Measurements from ENCODE around the gene DEPDC7.

Gene DEPDC7

DNA sequence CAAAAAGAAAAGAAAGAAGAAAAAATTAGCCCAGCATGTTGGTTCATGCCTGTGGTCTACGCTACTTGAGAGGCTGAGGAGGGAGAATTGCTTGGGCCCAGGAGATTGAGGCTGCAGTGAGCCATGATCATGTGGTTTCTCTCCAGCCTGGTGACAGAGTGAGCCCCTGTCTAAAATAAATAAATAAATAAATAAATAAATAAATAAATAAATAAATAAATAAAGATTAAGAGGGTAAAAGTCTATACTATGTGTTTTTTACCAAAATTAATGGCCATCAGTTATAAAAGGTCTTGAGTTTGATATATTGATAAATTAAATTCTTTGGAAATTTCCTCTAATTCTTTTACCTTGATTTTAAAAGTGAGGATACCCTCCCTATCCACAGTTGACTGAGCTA is 25.2 kb upstream of the DEPDC7 start:
- Histone ChIP-seq H2BK5ac (ENCODE audit: low read length) (no peak overlapping the region), H2AFZ (ENCODE audit: low read length) (no peak overlapping the region), H3K79me1 (ENCODE audit: low read depth, low read length) (no peaks in the 10 kb centered on the region), H3K36me3 (replicated peaks in 1 of 2; ENCODE audit: control insufficient read depth in 2 of 2, insufficient read depth in 2 of 2, low read length in 2 of 2) (no peaks in the 10 kb centered on the region), H2BK12ac (ENCODE audit: low read length) (no peak overlapping the region), H3K4ac (ENCODE audit: low read length) (no peak overlapping the region), H4K91ac (ENCODE audit: low read depth, low read length, poor library complexity) (no peak overlapping the region), H3K9ac (ENCODE audit: low read depth, low read length, poor library complexity) (no peak overlapping the region), H3K27me3 (ENCODE audit: control insufficient read depth in 3 of 3, insufficient read depth in 3 of 3, low read depth in 1 of 3, low read length in 3 of 3) (no peaks in the 10 kb centered on the region), H3K4me3 (ENCODE audit: low read length in 2 of 2) (no peak overlapping the region), H3K4me2 (ENCODE audit: insufficient read depth, low read length, poor library complexity, severe bottlenecking) (no peak overlapping the region), H3K4me1 (ENCODE audit: control insufficient read depth in 2 of 2, insufficient read depth in 1 of 2, low read depth in 1 of 2, low read length in 2 of 2) (no peaks in the 10 kb centered on the region), H4K8ac (ENCODE audit: low read depth, low read length) (no peak overlapping the region), H3K23ac (ENCODE audit: low read depth, low read length, poor library complexity) (no peak overlapping the region), H3K9me3 (replicated peaks in 1 of 2; ENCODE audit: control insufficient read depth in 2 of 2, insufficient read depth in 1 of 2, low read depth in 1 of 2, low read length in 2 of 2) (peaks cover 0 to 5% of the 10 kb centered on the region in 2 donors), H3K14ac (ENCODE audit: low read length) (no peak overlapping the region), H3K27ac (replicated peaks; ENCODE audit: low read length) (no peak overlapping the region), H3K18ac (ENCODE audit: low read length) (no peak overlapping the region), H2BK120ac (ENCODE audit: low read depth, low read length) (no peak overlapping the region), H2BK15ac (ENCODE audit: low read length) (no peak overlapping the region), H2AK5ac (ENCODE audit: low read depth, low read length) (no peak overlapping the region)
- no peak for DNase-seq (ENCODE audit: low spot score)
- WGBS, 2 donors (ENCODE audit: extremely low coverage in 2 of 2, insufficient read length in 2 of 2, insufficient replicate concordance in 1 of 2) = no CpG with 5 or more reads among the region's 1 CpG

DNA sequence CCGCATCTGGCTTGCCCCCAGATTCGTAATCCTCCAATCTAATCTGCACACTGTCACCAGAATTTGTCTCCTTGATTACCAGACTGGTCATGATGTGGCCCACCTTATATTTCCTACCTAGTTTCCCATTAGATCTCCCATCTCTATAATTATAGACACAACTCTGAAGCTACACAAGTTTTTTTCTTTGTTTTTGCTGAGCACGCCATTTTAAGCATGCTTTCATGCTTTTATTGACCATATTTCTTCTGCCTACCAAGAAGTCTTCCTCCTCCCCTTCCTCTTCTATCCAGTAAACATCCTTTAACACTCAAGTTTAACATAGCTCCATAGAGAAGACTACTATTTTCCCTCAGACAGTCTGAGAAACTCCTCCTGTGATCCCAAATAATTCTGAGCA is 24.3 kb upstream of the DEPDC7 start:
- Histone ChIP-seq H4K8ac (ENCODE audit: low read depth, low read length) (no peak overlapping the region), H2BK120ac (ENCODE audit: low read depth, low read length) (no peak overlapping the region), H3K4me2 (ENCODE audit: insufficient read depth, low read length, poor library complexity, severe bottlenecking) (no peak overlapping the region), H3K9ac (ENCODE audit: low read depth, low read length, poor library complexity) (no peak overlapping the region), H3K23ac (ENCODE audit: low read depth, low read length, poor library complexity) (no peak overlapping the region), H3K27me3 (ENCODE audit: control insufficient read depth in 3 of 3, insufficient read depth in 3 of 3, low read depth in 1 of 3, low read length in 3 of 3) (no peaks in the 10 kb centered on the region), H3K36me3 (replicated peaks in 1 of 2; ENCODE audit: control insufficient read depth in 2 of 2, insufficient read depth in 2 of 2, low read length in 2 of 2) (no peaks in the 10 kb centered on the region), H3K4me3 (ENCODE audit: low read length in 2 of 2) (no peak overlapping the region), H3K79me1 (ENCODE audit: low read depth, low read length) (no peaks in the 10 kb centered on the region), H3K4me1 (ENCODE audit: control insufficient read depth in 2 of 2, insufficient read depth in 1 of 2, low read depth in 1 of 2, low read length in 2 of 2) (no peaks in the 10 kb centered on the region), H2BK15ac (ENCODE audit: low read length) (no peak overlapping the region), H2BK5ac (ENCODE audit: low read length) (no peak overlapping the region), H2AFZ (ENCODE audit: low read length) (no peak overlapping the region), H4K91ac (ENCODE audit: low read depth, low read length, poor library complexity) (no peak overlapping the region), H3K14ac (ENCODE audit: low read length) (no peak overlapping the region), H3K9me3 (replicated peaks in 1 of 2; ENCODE audit: control insufficient read depth in 2 of 2, insufficient read depth in 1 of 2, low read depth in 1 of 2, low read length in 2 of 2) (peaks cover 0 to 5% of the 10 kb centered on the region in 2 donors), H3K4ac (ENCODE audit: low read length) (no peak overlapping the region), H2AK5ac (ENCODE audit: low read depth, low read length) (no peak overlapping the region), H2BK12ac (ENCODE audit: low read length) (no peak overlapping the region), H3K18ac (ENCODE audit: low read length) (no peak overlapping the region), H3K27ac (replicated peaks; ENCODE audit: low read length) (no peak overlapping the region)
- no peak for DNase-seq (ENCODE audit: low spot score)
- no CpG with 5 or more reads among the region's 3 CpGs for WGBS, 2 donors (ENCODE audit: extremely low coverage in 2 of 2, insufficient read length in 2 of 2, insufficient replicate concordance in 1 of 2)

- Histone ChIP-seq H3K27me3 (ENCODE audit: control insufficient read depth in 3 of 3, insufficient read depth in 3 of 3, low read depth in 1 of 3, low read length in 3 of 3) (no peaks in the 10 kb centered on the region), H2AFZ (ENCODE audit: low read length) (no peak overlapping the region), H3K36me3 (replicated peaks in 1 of 2; ENCODE audit: control insufficient read depth in 2 of 2, insufficient read depth in 2 of 2, low read length in 2 of 2) (no peaks in the 10 kb centered on the region), H3K9me3 (replicated peaks in 1 of 2; ENCODE audit: control insufficient read depth in 2 of 2, insufficient read depth in 1 of 2, low read depth in 1 of 2, low read length in 2 of 2) (peaks cover 0 to 5% of the 10 kb centered on the region in 2 donors), H2AK5ac (ENCODE audit: low read depth, low read length) (no peak overlapping the region), H3K23ac (ENCODE audit: low read depth, low read length, poor library complexity) (no peak overlapping the region), H3K9ac (ENCODE audit: low read depth, low read length, poor library complexity) (no peak overlapping the region), H4K8ac (ENCODE audit: low read depth, low read length) (no peak overlapping the region), H3K27ac (replicated peaks; ENCODE audit: low read length) (no peak overlapping the region), H2BK120ac (ENCODE audit: low read depth, low read length) (no peak overlapping the region), H3K4ac (ENCODE audit: low read length) (no peak overlapping the region), H2BK5ac (ENCODE audit: low read length) (no peak overlapping the region), H3K79me1 (ENCODE audit: low read depth, low read length) (no peaks in the 10 kb centered on the region), H2BK15ac (ENCODE audit: low read length) (no peak overlapping the region), H3K18ac (ENCODE audit: low read length) (no peak overlapping the region), H3K4me3 (ENCODE audit: low read length in 2 of 2) (no peak overlapping the region), H2BK12ac (ENCODE audit: low read length) (no peak overlapping the region), H3K14ac (ENCODE audit: low read length) (no peak overlapping the region), H4K91ac (ENCODE audit: low read depth, low read length, poor library complexity) (no peak overlapping the region), H3K4me1 (ENCODE audit: control insufficient read depth in 2 of 2, insufficient read depth in 1 of 2, low read depth in 1 of 2, low read length in 2 of 2) (no peaks in the 10 kb centered on the region), H3K4me2 (ENCODE audit: insufficient read depth, low read length, poor library complexity, severe bottlenecking) (no peak overlapping the region)
- DNase-seq (ENCODE audit: low spot score) = no peak
Measured at GRCh38 chr11:32991898-32992297, 23.8 kb upstream of the DEPDC7 start.

DNA sequence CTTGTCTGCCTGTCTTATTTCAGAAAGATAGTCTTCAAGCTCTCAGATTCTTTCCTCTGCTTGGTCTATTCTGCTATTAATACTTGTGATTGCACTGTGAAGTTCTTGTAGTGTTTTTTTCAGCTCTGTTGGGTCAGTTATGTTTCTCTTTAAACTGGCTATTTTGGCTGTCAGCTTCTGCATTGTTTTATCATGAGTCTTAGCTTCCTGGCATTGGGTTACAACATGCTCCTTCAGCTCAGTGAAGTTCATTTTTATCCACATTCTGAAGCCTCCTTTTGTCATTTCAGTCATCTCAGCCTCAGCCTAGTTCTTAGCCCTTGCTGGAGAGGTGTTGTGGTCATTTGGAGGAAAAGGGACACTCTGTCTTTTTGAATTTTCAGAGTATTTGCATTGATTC is 15.5 kb upstream of the DEPDC7 start:
- Histone ChIP-seq H3K4me3 (ENCODE audit: low read length in 2 of 2) (no peak overlapping the region), H4K8ac (ENCODE audit: low read depth, low read length) (no peak overlapping the region), H2AK5ac (ENCODE audit: low read depth, low read length) (no peak overlapping the region), H3K4me1 (ENCODE audit: control insufficient read depth in 2 of 2, insufficient read depth in 1 of 2, low read depth in 1 of 2, low read length in 2 of 2) (no peaks in the 10 kb centered on the region), H3K14ac (ENCODE audit: low read length) (no peak overlapping the region), H3K27ac (replicated peaks; ENCODE audit: low read length) (no peak overlapping the region), H2BK120ac (ENCODE audit: low read depth, low read length) (no peak overlapping the region), H3K9ac (ENCODE audit: low read depth, low read length, poor library complexity) (no peak overlapping the region), H3K4ac (ENCODE audit: low read length) (no peak overlapping the region), H3K9me3 (replicated peaks in 1 of 2; ENCODE audit: control insufficient read depth in 2 of 2, insufficient read depth in 1 of 2, low read depth in 1 of 2, low read length in 2 of 2) (no peaks in the 10 kb centered on the region), H3K4me2 (ENCODE audit: insufficient read depth, low read length, poor library complexity, severe bottlenecking) (no peak overlapping the region), H2BK15ac (ENCODE audit: low read length) (no peak overlapping the region), H2BK12ac (ENCODE audit: low read length) (no peak overlapping the region), H2BK5ac (ENCODE audit: low read length) (no peak overlapping the region), H3K36me3 (replicated peaks in 1 of 2; ENCODE audit: control insufficient read depth in 2 of 2, insufficient read depth in 2 of 2, low read length in 2 of 2) (no peaks in the 10 kb centered on the region), H3K18ac (ENCODE audit: low read length) (no peak overlapping the region), H3K79me1 (ENCODE audit: low read depth, low read length) (no peaks in the 10 kb centered on the region), H3K27me3 (ENCODE audit: control insufficient read depth in 3 of 3, insufficient read depth in 3 of 3, low read depth in 1 of 3, low read length in 3 of 3) (no peaks in the 10 kb centered on the region), H2AFZ (ENCODE audit: low read length) (no peak overlapping the region), H3K23ac (ENCODE audit: low read depth, low read length, poor library complexity) (no peak overlapping the region), H4K91ac (ENCODE audit: low read depth, low read length, poor library complexity) (no peak overlapping the region)
- DNase-seq (ENCODE audit: low spot score) = no peak

Measured in neuronal stem cell (in vitro differentiated cells).